Epithelial cell of proximal tubule (primary cell): ENCODE data around the gene SLC39A9. TPM values are rescaled to one million over a fixed set of nuclear protein-coding genes. Genes with fewer than 3 reads are reported as not detected.

Experiments
- DNase-seq: peaks from one replicate; pipeline ENCODE4 v3.0.0-alpha.2; 2011; ENCODE audit warnings: low read depth
- H3K4me3 ChIP-seq: 2 replicates; pipeline ENCODE4 v1.5.1; 2011; ENCODE audit warnings: low read depth, mild to moderate bottlenecking, low read length
- total RNA-seq: library from RNA; depleted of rRNA; stranded (reverse); fragments of >200 nt; gene quantifications from 2 replicates; pipeline ENCODE4 v1.2.3, GENCODE V29; 2015
- TF ChIP-seq, protein P1 (sequence below): conservative IDR thresholded peaks from 2 replicates; pipeline ENCODE4 v1.5.1; 2012; ENCODE audit warnings: low read depth, mild to moderate bottlenecking, low read length

Gene SLC39A9
- total RNA-seq, 1 donor from 2014 or later: 40.8 TPM

GRCh38 chr14:69459122-69459521, 60.6 kb downstream of the SLC39A9 start:
- no peak for DNase-seq
- TF ChIP-seq, protein P1, sequence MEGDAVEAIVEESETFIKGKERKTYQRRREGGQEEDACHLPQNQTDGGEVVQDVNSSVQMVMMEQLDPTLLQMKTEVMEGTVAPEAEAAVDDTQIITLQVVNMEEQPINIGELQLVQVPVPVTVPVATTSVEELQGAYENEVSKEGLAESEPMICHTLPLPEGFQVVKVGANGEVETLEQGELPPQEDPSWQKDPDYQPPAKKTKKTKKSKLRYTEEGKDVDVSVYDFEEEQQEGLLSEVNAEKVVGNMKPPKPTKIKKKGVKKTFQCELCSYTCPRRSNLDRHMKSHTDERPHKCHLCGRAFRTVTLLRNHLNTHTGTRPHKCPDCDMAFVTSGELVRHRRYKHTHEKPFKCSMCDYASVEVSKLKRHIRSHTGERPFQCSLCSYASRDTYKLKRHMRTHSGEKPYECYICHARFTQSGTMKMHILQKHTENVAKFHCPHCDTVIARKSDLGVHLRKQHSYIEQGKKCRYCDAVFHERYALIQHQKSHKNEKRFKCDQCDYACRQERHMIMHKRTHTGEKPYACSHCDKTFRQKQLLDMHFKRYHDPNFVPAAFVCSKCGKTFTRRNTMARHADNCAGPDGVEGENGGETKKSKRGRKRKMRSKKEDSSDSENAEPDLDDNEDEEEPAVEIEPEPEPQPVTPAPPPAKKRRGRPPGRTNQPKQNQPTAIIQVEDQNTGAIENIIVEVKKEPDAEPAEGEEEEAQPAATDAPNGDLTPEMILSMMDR: no peak
- H3K4me3 ChIP-seq: no peak overlapping the region

- no peak for DNase-seq
- TF ChIP-seq, protein P1: peak; percentile 89
- H3K4me3 ChIP-seq: no peak overlapping the region
Measured at GRCh38 chr14:69460093-69460701, 61.7 kb downstream of the SLC39A9 start.

DNA sequence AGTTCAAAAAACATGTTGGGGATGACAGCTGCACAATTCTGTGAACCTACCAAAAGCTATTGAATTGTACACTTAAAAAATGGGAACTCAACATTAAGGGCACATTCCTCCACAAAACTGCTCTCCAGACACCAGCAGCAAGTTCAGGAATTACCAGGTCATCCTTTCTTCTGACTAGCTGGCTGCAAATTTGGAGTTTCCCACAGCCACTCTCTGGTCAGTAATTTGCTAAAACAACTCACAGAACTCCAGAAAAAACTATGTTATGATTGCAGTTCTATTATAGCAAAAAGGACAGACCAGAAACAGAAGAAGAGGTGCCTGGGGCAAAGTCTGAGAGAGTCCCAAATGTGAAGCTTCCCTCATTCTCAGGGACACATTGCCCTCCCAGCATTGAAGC, 65.9 kb downstream of the SLC39A9 start:
- TF ChIP-seq, protein P1: no peak
- no peak overlapping the region for H3K4me3 ChIP-seq
- DNase-seq: no peak

DNA sequence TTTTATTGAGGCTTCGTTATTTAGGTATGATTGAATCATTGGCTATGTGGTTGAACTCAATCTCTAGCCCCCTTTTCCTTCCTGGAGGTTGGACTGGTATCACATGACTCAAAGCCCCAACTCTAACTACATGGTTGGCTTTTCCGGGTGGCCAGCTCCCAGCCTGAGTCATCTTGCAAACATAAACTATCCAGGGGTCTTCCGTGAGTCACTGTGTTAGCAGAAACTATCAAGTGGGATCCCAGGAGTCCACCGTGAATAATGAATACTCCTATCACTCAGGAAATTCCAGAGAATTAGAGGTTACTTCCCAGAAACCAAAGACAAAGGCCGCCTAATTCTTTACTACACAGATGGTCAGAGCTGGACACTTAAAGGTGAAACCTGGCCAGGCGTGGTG, 66.3 kb downstream of the SLC39A9 start:
- no peak overlapping the region for H3K4me3 ChIP-seq
- TF ChIP-seq, protein P1: no peak
- DNase-seq: peak; percentile 79

GRCh38 chr14:69468949-69469348, 70.5 kb downstream of the SLC39A9 start:
- no peak for DNase-seq
- TF ChIP-seq, protein P1: no peak
- H3K4me3 ChIP-seq: no peak overlapping the region

GRCh38 chr14:69471436-69471835, 72.9 kb downstream of the SLC39A9 start:
- no peak for DNase-seq
- TF ChIP-seq, protein P1: no peak
- H3K4me3 ChIP-seq: no peak overlapping the region

GRCh38 chr14:69471916-69472315, 73.4 kb downstream of the SLC39A9 start:
- no peak overlapping the region for H3K4me3 ChIP-seq
- TF ChIP-seq, protein P1: no peak
- no peak for DNase-seq
